Panc1 (cell line): ENCODE measurements around the gene BICD1. TPM values are rescaled to one million over a fixed set of nuclear protein-coding genes. Genes with fewer than 3 reads are reported as not detected.

Source experiments
- ATAC-seq: fragments of 200-7000 bp; cut with Tn5 transposase; 2 replicates; pipeline ENCODE4 v1.9.1; 2020; ENCODE audit warnings: mild to moderate bottlenecking, moderate library complexity
- BruUV-seq: library from RNA; stranded (reverse); fragments of 400-500 nt; replicated peaks from 2 replicates; lab custom pipeline; 2021; lab: Mats Ljungman, UMichigan
- CTCF ChIA-PET: fragments of 300-600 bp; sonication (Branson Sonifier 250); formaldehyde crosslinking; loops from one replicate; lab custom pipeline; 2022; ENCODE audit warnings: antibody characterized with exemption; lab: Charles Lee
- POLR2A ChIA-PET: fragments of 300-600 bp; sonication (Branson Sonifier 250); formaldehyde crosslinking; loops from one replicate; lab custom pipeline; 2022; ENCODE audit warnings: antibody characterized with exemption; lab: Charles Lee
- DNase-seq: peaks from one replicate; pipeline ENCODE4 v3.0.0-alpha.2; 2010; ENCODE audit warnings: low read depth, low spot score
- H3K27ac ChIP-seq: 2 replicates; pipeline ENCODE4 v1.5.1; 2011; ENCODE audit warnings: mild to moderate bottlenecking, low read length, inconsistent platforms
- H3K27me3 ChIP-seq: fragments of 200-500 bp; sonication (Bioruptor generic); 2 replicates; pipeline ENCODE4 v1.6.0; 2014; ENCODE audit warnings: low read length, inconsistent platforms; ENCODE audit not compliant: control insufficient read depth, insufficient read depth
- H3K36me3 ChIP-seq: fragments of 200-500 bp; sonication (Bioruptor generic); 2 replicates; pipeline ENCODE4 v1.5.1; 2014; ENCODE audit warnings: inconsistent platforms, mild to moderate bottlenecking, low read length, moderate library complexity; ENCODE audit not compliant: control insufficient read depth, insufficient read depth
- H3K4me1 ChIP-seq: 2 replicates; pipeline ENCODE4 v1.5.1; 2011; ENCODE audit warnings: inconsistent platforms, mild to moderate bottlenecking, low read length, moderate library complexity; ENCODE audit not compliant: control insufficient read depth, insufficient read depth
- H3K4me3 ChIP-seq, 2 experiments: 2 replicates each; pipeline ENCODE4 v1.5.1; 2011 to 2012; ENCODE audit warnings: low read depth in 2 of 2, low read length in 2 of 2, mild to moderate bottlenecking in 2 of 2, inconsistent platforms in 1 of 2, moderate library complexity in 1 of 2
- H3K9me3 ChIP-seq: fragments of 200-500 bp; sonication (Bioruptor generic); 2 replicates; pipeline ENCODE4 v1.5.1; 2014; ENCODE audit warnings: low read depth, mild to moderate bottlenecking, inconsistent platforms, low read length, moderate library complexity; ENCODE audit not compliant: control insufficient read depth, insufficient read depth
- CTCF ChIP-seq: fragments of 450-650 bp; IDR thresholded peaks from 2 replicates; pipeline ENCODE4 v1.5.1; 2017; ENCODE audit warnings: mild to moderate bottlenecking
- POLR2AphosphoS5 ChIP-seq: IDR thresholded peaks from 2 replicates; pipeline ENCODE4 v1.6.1; 2012; ENCODE audit warnings: mild to moderate bottlenecking, low read depth, low read length, moderate library complexity
- REST ChIP-seq, 2 experiments: IDR thresholded peaks; 2 replicates each; pipeline ENCODE4 v1.6.1; 2011 to 2012; ENCODE audit warnings: low read depth in 2 of 2, control low read depth in 1 of 2, low read length in 1 of 2, mild to moderate bottlenecking in 1 of 2, moderate library complexity in 1 of 2; ENCODE audit not compliant: insufficient read depth in 1 of 2
- SIN3A ChIP-seq: IDR thresholded peaks from 2 replicates; pipeline ENCODE4 v1.6.1; 2012; ENCODE audit warnings: low read depth, mild to moderate bottlenecking, low read length, moderate library complexity, borderline replicate concordance; ENCODE audit not compliant: insufficient read depth
- TCF7L2 ChIP-seq: IDR thresholded peaks from 2 replicates; pipeline ENCODE4 v1.6.1; 2011; ENCODE audit warnings: mild to moderate bottlenecking, low read depth, low read length, inconsistent platforms
- in situ Hi-C: cut with HindIII; loops from 2 replicates; pipeline ENCODE4 v1.10.0; 2016; ENCODE audit warnings: low sequenced_read_pairs, low pct_unique_long_range_greater_than_20kb
- intact Hi-C: fragments of 100-400 bp; cut with micrococcal nuclease; formaldehyde crosslinking; loops from one replicate; pipeline ENCODE4 v1.10.0; 2022; ENCODE audit not compliant: unreplicated experiment
- total RNA-seq: library from RNA; stranded (reverse); gene quantifications from one replicate; pipeline ENCODE4 v1.2.1, GENCODE V29; 2021; ENCODE audit not compliant: unreplicated experiment

Gene BICD1
- total RNA-seq, 1 experiment from 2014 or later = 40.0 TPM

GRCh38 chr12:32155041-32155440 is 48.4 kb downstream of the BICD1 start:
- H3K4me3 ChIP-seq = no peak overlapping the region
- POLR2A ChIA-PET = no interaction called here
- BruUV-seq = no TSS peak
- DNase-seq (no peak), ATAC-seq (no peak)
- in situ Hi-C loops (no loop called here), intact Hi-C loops (no loop called here)
- H3K27ac ChIP-seq = no peak overlapping the region
- H3K9me3 ChIP-seq = no peaks in the 10 kb centered on the region
- H3K4me1 ChIP-seq = no peaks in the 10 kb centered on the region
- CTCF ChIA-PET = no interaction called here
- no peaks in the 10 kb centered on the region for H3K27me3 ChIP-seq
- no peaks in the 10 kb centered on the region; the same call in 1 of the 2 replicates for H3K36me3 ChIP-seq
- TF ChIP-seq REST (IDR thresholded peaks at IDR 0.05; ENCODE audit: insufficient read depth in 1 of 2, low read depth in 2 of 2, low read length in 1 of 2) (no peak), POLR2AphosphoS5 (no peak), TCF7L2 (no peak), CTCF (no peak), SIN3A (no peak)

GRCh38 chr12:32155961-32156529 is 49.4 kb downstream of the BICD1 start:
- ChIA-PET POLR2A (no interaction called here), CTCF (no interaction called here)
- H3K4me1 ChIP-seq = no peaks in the 10 kb centered on the region
- in situ Hi-C loops (no loop called here), intact Hi-C loops (no loop called here)
- TF ChIP-seq SIN3A (no peak), REST (IDR thresholded peaks at IDR 0.05; ENCODE audit: insufficient read depth in 1 of 2, low read depth in 2 of 2, low read length in 1 of 2) (no peak), TCF7L2 (no peak), POLR2AphosphoS5 (no peak), CTCF (no peak)
- no peak overlapping the region for H3K4me3 ChIP-seq
- no TSS peak for BruUV-seq
- no peaks in the 10 kb centered on the region for H3K27me3 ChIP-seq
- H3K36me3 ChIP-seq = no peaks in the 10 kb centered on the region; the same call in 1 of the 2 replicates
- ATAC-seq (no peak), DNase-seq (no peak)
- H3K9me3 ChIP-seq = no peaks in the 10 kb centered on the region
- H3K27ac ChIP-seq = no peak overlapping the region
